Fibroblast of the aortic adventitia (primary cell): ENCODE data around the gene DQX1. TPM values are rescaled to one million over a fixed set of nuclear protein-coding genes. Genes with fewer than 3 reads are reported as not detected.

Experiments
- DNase-seq: peaks from one replicate; pipeline ENCODE4 v3.0.0-alpha.2; 2010; ENCODE audit warnings: low read depth
- H3K4me3 ChIP-seq: 2 replicates; pipeline ENCODE4 v1.5.1; 2011; ENCODE audit warnings: low read depth, mild to moderate bottlenecking, control low read depth, low read length, moderate library complexity
- total RNA-seq: library from RNA; depleted of rRNA; stranded (reverse); fragments of >200 nt; gene quantifications from 2 replicates; pipeline ENCODE4 v1.2.3, GENCODE V29; 2012; ENCODE audit warnings: low replicate concordance
- TF ChIP-seq, protein P1 (sequence below): IDR thresholded peaks from 2 replicates; pipeline ENCODE4 v1.5.1; 2011; ENCODE audit warnings: mild to moderate bottlenecking, low read length, control low read depth, inconsistent platforms; ENCODE audit not compliant: insufficient read depth

The DQX1 gene
- total RNA-seq, 1 donor = 0.27 TPM

DNA sequence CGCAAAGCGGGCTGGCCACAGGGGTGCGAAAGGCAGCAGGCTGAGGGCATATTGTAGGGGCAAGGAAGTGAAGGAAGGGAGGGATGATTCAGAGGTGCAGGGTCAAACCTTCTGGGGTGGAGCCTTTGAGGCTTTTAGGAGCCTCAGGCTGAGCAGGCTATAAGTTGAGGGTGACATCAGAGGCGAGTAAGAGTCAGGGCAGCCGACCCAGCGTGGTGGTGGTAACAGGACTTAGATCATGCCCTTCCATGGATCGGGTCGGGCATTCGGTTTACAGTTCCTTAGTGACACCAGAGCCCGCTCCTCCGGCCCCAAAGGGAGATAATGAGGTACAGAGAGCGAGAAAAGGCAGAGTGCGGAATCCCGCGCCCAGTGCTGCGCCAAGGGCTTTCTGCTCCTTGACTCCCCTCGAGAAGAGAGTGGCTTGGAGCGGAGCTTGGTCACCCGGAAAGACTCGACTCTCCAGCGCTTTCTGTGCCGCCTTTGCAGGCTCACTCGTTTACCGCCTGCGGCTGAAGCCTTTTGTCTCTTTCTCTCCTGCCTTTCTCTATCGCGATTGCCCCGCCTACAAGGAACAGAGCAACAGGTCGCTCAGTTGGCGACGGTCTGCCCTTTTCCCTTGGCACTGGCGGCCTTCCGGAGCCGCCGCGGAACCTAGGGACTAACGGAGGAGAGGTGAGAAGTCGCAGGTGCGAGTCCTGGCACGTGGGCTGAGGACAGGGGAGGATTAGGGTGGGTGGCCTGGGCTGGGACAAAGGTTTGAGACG, 27.3 kb downstream of the DQX1 start:
- no peak for DNase-seq
- H3K4me3 ChIP-seq = peak overlapping the region; percentile 49
- TF ChIP-seq, protein P1, sequence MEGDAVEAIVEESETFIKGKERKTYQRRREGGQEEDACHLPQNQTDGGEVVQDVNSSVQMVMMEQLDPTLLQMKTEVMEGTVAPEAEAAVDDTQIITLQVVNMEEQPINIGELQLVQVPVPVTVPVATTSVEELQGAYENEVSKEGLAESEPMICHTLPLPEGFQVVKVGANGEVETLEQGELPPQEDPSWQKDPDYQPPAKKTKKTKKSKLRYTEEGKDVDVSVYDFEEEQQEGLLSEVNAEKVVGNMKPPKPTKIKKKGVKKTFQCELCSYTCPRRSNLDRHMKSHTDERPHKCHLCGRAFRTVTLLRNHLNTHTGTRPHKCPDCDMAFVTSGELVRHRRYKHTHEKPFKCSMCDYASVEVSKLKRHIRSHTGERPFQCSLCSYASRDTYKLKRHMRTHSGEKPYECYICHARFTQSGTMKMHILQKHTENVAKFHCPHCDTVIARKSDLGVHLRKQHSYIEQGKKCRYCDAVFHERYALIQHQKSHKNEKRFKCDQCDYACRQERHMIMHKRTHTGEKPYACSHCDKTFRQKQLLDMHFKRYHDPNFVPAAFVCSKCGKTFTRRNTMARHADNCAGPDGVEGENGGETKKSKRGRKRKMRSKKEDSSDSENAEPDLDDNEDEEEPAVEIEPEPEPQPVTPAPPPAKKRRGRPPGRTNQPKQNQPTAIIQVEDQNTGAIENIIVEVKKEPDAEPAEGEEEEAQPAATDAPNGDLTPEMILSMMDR = no peak

- H3K4me3 ChIP-seq = peak overlapping the region; percentile 49
- TF ChIP-seq, protein P1 = no peak
- no peak for DNase-seq
These were observed 28.1 kb downstream of the DQX1 start for GRCh38 chr2:74497777-74498499.

- TF ChIP-seq, protein P1 = no peak
- no peak for DNase-seq
- no peak overlapping the region for H3K4me3 ChIP-seq
These were observed 28.8 kb downstream of the DQX1 start for GRCh38 chr2:74496997-74497776.

GRCh38 chr2:74495440-74495839, 30.6 kb downstream of the DQX1 start:
- DNase-seq = no peak

GRCh38 chr2:74493546-74493945, 32.5 kb downstream of the DQX1 start:
- H3K4me3 ChIP-seq = no peak overlapping the region
- TF ChIP-seq, protein P1 = no peak
- DNase-seq = no peak

More at GRCh38 chr2:74495440-74495839, 30.6 kb downstream of the DQX1 start:
- no peak overlapping the region for H3K4me3 ChIP-seq
- TF ChIP-seq, protein P1 = no peak

DNA sequence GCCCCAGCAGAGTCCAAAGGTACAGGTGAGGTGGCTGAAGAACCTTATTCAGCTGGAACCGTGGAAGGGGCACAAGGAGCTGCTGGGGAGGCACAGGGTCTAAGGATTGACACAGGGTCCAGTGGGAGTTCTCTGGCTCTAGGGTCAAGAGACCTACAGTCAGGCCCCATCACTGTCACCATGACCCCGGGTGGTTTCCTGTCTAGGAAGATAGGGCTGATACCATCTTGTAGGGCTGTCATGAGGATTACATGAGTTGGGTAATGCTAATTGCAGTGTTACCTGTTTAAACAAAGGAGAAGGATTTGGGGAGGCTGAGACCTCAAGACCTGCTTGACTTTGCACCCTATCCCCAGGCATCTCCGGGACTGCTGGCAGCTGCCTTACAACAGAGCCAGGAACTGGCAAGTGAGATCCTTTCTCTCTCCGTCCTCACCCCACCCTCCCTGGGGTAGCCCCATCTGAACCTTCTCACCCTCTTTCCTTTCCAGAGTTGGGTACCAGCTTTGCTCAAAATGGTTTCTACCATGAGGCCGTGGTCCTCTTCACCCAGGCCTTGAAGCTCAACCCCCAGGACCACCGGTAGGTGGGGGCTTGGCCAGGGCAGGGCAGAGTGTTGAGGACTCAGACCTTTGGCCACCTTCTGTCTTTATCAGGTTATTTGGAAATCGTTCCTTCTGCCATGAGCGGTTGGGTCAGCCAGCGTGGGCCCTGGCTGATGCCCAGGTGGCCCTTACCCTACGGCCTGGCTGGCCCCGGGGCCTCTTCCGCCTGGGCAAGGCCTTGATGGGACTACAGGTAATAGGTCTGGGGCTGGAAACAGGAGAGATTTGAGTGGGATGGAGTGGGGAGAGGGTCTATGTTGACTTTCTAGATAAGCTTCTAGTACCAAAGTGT, 34.1 kb downstream of the DQX1 start:
- H3K4me3 ChIP-seq = no peak overlapping the region
- TF ChIP-seq, protein P1 = no peak
- DNase-seq = no peak
